GM18868 (cell line): ENCODE data around the gene PPARA.
A peak's percentile ranks its signal among the peaks of the same experiment; 100 is the strongest.
"Not testable (repeated sequence)": the region's sequence is repeated elsewhere in the genome, so short reads cannot be mapped to it uniquely, and the experiment has no call there.

Experiments used
- ATAC-seq: cut with Tn5 transposase; IDR thresholded peaks from one replicate; pipeline ENCODE4 v1.9.1; 2021; ENCODE audit warnings: mild to moderate bottlenecking, moderate library complexity; ENCODE audit not compliant: unreplicated experiment

Gene PPARA

DNA sequence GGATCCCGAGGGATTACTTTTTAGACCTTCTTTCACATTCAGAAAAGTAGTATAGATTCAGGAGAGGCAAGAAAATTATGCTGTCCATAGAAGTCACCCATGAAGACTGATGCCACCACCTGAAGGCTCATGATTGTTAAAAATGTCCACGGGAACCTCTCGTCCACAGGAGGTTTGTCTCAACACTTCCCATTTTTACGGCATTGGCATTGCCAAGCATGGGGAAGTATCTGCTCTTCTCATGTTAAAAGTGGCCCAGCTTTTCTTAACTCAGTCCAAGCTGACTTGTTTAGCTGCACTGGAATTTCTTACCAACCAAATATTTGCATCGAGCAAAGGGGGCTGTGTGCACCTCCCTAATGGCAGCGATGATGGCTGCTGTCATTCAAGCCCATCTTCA is 90.2 kb downstream of the PPARA start:
- no peak for ATAC-seq

DNA sequence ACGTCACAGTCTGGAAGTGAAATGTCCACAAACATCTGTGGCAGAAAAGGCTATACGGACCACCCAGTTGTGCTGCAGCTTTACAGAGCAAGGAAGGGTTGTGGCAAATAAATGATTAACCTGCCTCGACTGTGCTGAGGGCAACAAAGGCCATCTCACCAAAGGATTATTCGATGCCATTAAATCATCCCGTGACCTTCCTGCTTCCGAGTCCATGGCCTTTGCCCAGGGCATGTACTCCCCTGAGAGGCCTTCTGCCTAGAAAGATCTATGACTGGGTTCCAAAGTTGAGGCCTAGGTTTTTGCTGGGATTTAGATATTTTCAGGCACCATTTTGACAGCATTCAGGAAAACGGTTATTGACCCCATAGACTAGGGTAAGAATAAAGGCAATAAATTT is 90.6 kb downstream of the PPARA start:
- ATAC-seq = no peak

DNA sequence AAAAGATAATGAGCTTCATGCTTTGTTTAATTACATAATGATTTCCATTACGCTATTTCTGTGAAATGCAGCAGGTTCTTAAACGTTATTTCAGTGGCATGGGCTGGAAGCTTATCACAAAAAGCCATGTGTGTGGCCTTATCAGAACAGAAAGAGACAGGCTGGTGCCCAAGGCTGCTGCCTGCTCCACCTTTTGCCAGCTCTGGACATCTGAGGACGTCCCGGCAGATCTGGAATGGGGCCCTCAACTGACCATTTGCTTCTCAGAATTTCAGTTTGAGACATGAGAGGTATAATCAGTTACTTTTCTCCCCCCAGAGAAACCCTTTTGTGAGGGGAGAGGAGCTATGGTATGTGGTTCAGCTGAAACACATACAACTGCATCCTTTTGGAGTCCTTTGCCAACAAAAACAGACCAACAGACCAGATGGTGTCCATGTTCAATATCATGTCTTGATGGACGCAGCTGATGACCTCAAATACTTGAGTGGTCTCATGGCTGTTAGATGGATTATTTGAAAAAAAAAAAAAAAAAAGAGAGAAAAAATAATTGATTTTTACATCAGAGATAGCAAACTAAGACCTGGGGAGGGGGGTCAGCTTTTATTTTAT is 91.2 kb downstream of the PPARA start:
- no peak for ATAC-seq

DNA sequence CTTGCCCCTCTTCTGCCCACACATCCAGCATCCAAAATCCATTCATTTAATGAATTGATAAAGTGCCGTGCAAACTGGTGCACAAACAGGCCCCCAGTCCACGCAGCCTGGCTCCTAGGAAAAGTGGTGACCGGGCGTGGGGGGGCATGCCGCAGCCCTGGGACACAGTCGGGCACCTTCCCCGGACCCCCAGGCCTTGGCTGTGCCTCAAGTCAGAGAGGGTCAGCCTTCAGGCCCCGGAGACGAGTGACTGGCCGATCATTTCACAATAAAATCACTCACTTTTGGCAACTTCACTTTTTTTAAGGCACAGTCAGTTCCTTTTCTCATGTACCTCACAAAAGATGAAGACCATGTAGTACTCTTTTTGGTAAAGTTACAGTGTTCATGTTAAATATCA is 91.8 kb downstream of the PPARA start:
- no peak for ATAC-seq

DNA sequence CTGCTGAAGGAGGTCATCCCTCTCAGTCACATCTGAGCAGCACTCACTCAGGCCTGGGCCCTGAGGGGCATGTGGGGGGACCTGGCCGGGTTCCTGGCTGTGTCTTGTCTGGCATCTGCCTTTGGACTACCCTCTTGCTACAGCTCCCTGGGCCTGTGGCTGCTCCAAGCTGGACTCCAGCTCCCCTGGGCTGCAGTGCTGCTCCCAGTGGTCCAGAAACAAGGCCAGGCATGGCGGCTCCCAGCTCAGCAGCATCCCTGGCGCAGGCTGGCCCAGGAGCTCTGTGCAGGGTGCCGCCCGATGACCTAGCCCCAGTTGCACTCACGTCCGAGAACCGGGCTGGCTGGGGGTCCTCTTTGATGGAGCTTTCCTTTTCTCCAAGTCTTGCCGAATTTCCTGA is 94.4 kb downstream of the PPARA start:
- no peak for ATAC-seq

DNA sequence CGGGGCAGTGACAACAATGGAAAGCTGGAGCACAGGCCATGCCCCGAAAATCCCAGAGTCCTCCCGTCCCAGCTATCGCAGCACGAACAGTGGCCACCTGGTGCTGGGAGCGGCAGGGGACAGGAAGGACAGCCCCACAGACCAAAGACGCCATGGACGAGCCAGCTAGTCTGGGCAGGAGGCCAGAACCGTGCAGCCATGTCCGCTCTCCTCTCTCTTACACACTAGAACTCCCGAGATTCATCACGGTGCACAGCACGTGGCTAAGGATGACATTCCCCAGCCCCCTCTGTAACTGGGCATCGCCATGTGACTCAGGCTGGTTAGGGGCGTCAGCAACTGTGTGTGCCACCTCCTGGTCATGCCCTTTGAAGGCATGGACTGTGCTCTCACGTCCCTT is 95.2 kb downstream of the PPARA start:
- no peak for ATAC-seq

DNA sequence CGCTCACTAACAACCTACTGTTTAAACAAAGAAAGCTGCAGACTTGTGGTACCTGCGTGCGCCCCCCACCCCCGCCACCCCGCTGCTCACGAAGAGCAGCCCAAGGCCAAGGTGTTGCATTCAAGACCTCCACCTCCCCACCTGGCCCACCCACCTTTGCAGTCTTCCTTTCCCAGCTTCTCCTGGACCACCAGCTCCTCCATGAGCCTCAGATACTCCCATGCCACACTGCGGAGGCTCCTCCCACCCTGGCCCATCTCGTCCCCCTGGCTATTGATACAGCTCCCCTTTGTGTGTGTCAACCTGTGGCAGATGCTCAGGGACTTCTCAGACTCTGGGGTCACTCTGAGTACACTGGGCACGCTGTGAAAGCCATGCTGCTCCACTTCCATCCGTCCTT is 95.9 kb downstream of the PPARA start:
- no peak for ATAC-seq

DNA sequence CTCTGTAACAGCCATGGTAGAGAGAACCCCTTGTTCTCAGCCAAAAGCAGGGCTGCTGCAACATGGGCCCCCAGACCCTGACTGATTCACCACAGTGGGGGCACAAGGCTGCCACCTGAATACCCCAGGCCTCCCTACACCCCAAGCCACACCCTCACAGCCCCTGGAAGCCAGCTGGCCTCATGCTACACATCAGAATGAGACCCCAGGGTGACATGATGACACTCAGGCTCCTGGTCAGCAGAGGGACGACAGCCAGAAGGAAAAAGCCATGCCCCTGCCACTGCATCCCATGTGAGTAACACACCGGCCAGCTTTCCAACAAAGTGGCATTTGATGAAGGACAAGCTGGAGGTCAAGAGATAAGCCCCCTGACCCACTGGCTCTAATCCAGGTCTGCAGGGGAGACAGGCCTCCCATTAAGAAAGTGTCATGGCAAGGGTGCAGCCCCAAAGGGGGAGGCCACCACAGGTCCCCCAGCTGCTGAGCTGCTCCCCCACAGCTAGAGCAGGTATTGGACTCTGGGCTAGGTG is 97.2 kb downstream of the PPARA start:
- no peak for ATAC-seq

DNA sequence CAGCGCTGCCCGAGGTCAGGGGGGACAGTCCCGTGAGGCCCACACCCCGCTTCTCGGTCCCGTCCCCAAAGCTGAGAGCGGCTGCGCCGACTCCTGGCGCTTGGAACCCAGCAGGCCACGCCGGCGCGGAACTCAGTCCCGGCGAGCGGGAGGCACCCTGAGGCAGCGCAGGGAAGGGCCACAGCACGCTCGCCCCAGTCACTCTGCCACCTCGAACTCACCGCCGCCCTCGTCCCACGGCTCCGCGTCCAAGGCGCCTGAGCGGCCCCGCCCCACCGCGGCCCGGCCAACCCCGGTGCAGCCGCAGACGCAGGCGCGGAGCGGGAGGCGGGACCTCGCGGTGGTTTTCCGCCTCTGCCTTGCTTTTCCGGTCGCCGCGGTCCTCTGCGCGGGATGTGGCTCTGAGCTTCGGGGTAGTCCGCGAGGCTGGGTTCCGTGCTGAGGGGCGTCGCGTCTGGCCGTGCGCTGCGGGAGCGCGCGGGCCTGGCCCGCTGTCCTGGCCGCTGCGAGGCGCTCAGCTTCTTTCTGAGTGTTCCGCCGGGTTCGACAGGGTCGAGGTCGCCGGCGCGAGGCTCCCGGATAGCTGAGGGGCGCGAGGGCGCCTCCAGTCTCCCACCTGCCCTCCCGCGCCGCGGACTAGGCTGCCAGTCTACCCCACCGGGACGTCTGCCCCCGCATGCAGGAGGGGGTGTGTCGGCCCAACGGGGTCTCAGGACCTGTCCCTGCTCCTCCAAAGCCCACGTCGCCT is 99.9 kb downstream of the PPARA start, which contains the start of gene CDPF1:
Gene CDPF1 (minus strand): TSS at position 259 of the 748 bp plus-strand sequence. CDS start 2,009 bp downstream, outside the sequence.
- ATAC-seq = peak; percentile 84

DNA sequence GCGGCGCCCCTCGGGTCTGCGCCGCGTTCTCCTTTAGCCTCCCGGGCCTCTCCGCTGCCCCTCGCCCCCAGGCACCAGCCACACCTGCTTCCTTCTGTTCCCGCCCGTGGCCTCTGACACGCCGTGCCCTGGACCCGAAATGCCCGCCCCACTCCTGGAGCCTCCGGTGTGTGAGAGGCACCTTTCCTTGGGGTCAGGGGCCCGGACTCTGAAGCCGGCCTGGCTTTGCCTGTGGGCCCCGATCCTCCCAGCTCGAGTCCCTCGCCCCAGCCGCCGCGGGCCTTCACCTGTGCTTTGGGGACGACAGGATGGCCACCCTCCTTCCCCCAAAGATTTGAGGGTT is 100.4 kb downstream of the PPARA start:
- peak; percentile 11 for ATAC-seq

DNA sequence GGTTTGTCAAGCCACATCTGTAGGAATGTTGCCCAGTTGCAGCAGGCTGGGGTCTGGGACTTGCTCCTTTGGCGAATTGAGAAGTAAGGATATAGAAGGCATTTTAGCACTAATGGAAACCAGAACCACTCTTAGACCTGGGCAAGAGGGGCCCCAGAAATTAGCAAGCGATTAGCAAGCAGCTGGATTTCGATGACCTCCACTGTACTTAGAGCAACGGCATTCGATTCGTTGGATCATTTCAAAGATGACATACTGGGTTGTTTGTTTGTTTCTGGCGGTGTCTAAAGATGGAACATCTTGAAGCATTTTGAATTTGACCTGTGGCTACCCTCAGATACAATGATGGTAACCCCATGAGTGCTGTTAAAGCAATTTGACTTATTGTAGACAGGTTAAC is 100.9 kb downstream of the PPARA start:
- ATAC-seq = no peak

DNA sequence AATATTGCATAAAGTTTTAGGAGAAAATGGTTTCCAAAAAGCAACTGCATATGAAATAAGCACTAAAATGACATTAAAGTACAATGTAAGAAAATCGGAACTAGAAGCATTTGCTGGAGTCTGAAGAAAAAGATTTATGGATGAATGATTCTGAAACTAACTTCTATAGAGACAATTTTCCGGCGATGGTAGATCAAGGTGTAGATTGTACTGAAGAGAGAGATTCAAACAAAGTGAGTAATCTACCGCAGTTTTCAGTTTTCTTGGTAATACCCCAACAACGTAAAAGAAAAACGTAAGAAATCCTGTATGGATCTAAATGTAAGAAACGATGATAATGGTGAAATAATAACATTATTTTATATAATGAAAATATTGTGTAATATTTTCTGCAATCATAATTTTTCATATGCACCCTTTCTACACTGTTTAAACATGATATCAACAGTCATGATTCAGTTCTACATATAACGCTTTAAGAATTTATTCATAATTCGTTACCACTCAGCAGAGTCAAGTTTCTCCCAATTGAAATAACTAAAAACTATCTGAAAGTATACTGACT is 101.6 kb downstream of the PPARA start:
- no peak for ATAC-seq

DNA sequence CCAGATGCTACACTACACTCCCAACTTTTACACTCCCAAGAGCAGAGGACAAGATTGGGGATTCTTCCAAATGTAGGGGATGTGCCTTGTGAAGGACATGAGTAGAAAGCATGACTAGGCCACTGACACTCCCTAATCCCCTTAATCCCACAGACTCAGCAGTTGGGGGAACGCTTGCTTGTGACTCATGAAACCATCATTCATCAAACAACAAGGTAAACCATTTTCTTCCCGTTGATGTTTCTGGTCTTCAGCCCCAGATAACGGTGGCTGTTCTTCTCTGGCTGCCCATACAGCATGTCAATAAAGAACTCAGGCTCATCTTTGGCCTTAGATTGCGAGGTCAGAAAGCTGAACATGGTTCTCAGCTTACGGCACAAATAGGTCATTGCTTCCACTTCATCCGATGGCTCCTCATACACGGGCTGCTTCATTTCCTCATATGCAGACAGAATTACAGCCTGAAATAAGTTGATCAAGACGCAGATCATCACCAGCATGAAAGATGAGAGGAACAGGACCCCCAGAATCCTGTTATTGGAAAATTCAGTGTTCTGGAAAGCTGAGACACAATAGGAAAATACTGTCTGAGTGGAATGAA is 106.1 kb downstream of the PPARA start:
- no peak for ATAC-seq

DNA sequence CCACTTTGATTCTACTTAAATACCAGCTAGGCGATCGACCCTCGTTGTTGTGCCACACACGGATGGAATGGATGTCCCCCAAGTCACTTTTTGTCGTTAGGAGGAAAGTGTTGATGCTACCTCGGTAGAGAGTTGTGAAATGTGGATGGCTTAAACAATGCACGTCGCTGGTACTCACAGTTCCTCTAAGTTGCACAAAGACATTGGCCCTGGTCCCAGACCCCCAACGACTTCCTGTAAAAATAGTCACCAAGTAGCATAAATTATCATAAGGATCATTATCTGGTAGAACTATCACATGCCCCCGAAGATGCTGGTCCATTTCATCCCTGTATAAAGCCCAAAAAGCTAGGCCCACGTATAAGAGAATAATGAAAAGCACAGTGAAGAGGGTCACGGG is 109.0 kb downstream of the PPARA start:
- ATAC-seq = no peak

DNA sequence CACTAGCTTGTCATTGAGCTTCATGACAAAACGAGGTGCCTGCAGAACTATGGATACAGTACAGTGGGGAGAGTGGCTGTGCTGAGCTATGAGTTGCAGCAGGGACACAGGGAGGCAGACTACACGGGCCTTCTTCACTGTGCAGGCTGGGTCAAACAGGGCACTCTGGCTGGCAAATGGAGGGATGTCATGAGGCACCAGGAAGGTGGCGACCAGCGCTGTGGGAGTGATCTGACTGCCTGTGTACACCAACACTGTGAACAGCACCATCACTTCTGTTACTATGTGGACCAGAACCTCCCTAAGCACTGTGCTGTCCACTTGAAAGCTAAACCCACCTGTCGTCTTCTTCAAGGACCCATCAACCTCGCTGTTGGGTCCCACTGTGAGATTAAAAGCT is 109.7 kb downstream of the PPARA start:
- no peak for ATAC-seq

DNA sequence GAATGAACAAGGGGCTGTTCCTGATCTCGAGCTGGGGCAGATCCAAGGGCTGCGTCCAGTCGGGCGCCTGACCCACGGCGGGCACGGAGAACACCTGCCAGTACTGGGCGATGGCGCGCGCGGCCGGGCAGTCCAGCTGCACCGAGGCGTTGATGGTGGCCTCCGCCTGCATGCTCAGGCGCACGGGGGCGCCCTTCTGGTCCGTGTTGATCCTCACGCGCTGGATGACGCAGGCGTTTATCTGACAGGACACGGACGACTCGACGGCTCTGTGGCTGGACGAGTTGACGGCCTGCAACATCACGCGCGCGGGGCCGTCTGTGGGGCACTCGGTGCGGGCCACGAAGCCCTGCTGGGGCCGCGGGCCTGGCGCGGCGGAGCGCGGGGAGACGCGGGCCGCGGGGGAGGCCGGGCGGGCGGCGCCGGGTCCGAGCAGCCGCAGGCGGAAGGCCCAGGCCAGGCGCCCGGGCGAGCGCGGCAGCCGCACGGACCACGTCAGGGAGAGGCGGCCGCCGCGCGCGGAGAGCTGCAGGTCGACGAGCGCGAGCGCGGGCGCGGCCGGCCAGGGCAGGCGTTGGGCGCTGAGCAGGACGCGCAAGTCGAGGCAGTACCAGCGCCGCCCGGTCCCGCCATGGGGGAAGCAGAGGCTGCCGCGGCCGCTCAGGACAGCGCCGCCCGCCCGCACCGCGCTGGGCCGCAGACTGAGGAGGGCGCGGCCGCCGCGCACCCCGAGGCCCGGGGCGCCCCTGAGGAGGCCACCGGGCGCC is 112.3 kb downstream of the PPARA start:
- no peak for ATAC-seq

DNA sequence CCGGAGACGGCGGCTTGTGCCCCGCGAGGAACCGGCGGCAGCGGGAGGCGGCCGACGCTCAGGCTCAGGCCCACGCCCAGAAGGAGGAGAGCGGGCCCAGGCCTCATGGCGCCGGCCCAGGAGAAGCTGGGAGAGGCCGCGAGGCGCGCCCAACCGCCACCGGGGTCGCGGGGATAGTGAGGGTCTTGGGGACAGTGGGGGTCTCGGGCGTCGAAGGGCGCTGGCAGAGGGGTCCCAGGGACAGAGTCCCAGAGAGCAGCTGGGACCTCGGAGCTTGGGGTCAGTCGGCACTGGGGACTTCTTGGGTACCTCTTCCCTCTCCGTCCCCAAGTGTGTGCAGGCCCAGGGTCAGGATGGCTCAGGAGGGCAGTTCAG is 112.9 kb downstream of the PPARA start, which contains the start of gene PKDREJ:
Gene PKDREJ (minus strand): TSS at position 128 of the 375 bp plus-strand sequence. CDS start 21 bp downstream, at position 107.
- ATAC-seq = no peak

DNA sequence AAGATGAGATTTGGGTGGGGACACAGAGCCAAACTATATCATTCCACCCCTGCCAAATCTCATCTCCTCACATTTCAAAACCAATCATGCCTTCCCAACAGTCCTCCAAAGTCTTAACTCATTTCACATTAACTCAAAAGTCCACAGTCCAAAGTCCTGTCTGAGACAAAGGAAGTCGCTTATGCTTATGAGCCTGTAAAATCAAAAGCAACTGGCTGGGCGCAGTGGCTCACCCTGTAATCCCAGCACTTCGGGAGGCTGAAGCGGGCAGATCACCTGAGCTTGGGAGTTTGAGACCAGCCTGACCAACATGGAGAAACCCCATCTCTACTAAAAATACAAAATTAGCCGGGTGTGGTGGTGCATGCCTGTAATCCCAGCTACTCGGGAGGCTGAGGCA is 114.2 kb downstream of the PPARA start:
- not testable (repeated sequence) for ATAC-seq

DNA sequence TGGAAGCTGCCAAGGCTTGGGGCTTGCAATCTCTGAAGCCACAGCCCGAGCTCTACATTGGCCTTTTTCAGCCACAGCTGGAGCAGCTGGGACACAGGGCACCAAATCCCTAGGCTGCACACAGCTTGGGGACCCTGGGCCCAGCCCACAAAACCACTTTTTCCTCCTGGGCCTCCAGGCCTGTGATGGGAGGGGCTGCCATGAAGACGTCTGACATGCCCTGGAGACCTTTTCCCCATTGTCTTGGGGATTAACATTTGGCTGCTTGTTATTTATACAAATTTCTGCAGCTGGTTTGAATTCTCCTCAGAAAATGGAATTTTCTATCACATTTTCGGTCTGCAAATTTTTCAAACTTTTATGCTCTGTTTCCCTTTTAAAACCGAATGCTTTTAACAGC is 115.3 kb downstream of the PPARA start:
- ATAC-seq = not testable (repeated sequence)

DNA sequence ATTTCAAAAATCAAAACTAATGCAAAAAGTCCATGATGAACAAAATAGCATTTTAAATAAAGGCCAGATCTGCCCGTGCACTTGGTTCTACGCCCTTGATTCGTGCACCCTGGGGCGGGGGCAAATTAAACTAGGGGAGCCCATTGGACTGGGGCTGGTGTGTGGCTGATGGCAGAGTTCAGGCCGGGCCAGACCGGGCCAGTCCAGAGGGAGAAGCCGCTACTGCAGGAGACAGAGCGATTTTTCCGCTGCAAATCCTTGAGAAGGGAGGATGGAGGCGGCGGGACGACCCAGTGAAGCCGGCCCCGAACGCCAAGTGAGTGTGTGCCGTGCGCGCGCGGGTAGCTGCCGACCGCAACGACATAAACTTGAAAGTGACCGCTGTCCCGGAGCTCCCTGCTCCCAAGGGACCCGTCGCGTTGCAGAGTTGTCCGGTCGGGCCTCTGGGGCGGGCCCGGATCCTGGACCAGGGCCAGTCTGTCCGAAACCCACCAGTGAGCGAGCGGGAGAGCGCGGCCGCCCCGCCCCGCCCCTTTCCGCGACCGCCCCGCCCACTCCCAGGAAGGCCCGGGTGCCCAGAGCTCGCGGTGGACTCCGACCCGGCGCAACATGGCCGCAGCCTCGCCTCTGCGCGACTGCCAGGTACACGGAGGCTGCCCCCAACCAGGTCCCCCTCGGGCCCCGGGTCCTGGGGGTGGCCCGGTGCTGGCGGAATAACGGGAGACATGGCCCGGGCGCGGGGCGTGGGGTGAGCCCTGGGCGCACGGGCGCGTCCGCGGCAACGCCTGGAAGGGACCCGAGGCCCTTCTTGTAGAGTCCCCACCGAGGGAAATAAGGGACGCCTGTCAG is 117.3 kb downstream of the PPARA start, which contains the start of gene TTC38:
Gene TTC38 (plus strand): TSS at position 578 of the 849 bp plus-strand sequence. CDS start 32 bp downstream, at position 610.
- peak; percentile 68 for ATAC-seq
